Lower lobe of right lung (tissue), 2 donors: ENCODE data around the gene PALLD. TPM values are rescaled to one million over a fixed set of nuclear protein-coding genes. Genes with fewer than 3 reads are reported as not detected.

Experiments used
- ATAC-seq, 2 donors: fragments of 200-7000 bp; cut with Tn5 transposase; one replicate each; pipeline ENCODE4 v1.9.1; 2020 to 2022; ENCODE audit warnings: mild to moderate bottlenecking in 2 of 2, moderate library complexity in 2 of 2
- DNase-seq: peaks from one replicate; pipeline ENCODE4 v3.0.0-alpha.2; 2020
- H3K27ac ChIP-seq: fragments of 200-600 bp; one replicate; pipeline ENCODE4 v1.8.0; 2022
- H3K27me3 ChIP-seq: fragments of 200-600 bp; one replicate; pipeline ENCODE4 v1.8.0; 2022; ENCODE audit warnings: low read depth
- H3K36me3 ChIP-seq: fragments of 200-600 bp; one replicate; pipeline ENCODE4 v1.8.0; 2022; ENCODE audit warnings: mild to moderate bottlenecking
- H3K4me1 ChIP-seq: fragments of 200-600 bp; one replicate; pipeline ENCODE4 v1.8.0; 2022
- H3K4me3 ChIP-seq: fragments of 200-600 bp; one replicate; pipeline ENCODE4 v1.8.0; 2022; ENCODE audit warnings: mild to moderate bottlenecking
- H3K9me3 ChIP-seq: fragments of 200-600 bp; one replicate; pipeline ENCODE4 v1.8.0; 2022
- intact Hi-C: fragments of 100-400 bp; cut with DNase I; formaldehyde crosslinking; loops from one replicate; pipeline ENCODE4 v1.11.0; 2022
- total RNA-seq: library from RNA; stranded (reverse); fragmentation: NEBNext Ultra II Directional; extraction: Animal tissue kit (Norgen Biotek cat#: 25700); gene quantifications from one replicate; pipeline ENCODE4 v1.2.1, GENCODE V29; 2021
- TF ChIP-seq, protein P1 (sequence below): fragments of 200-600 bp; IDR thresholded peaks from one replicate; pipeline ENCODE4 v1.8.0; 2022; ENCODE audit warnings: antibody characterized with exemption, mild to moderate bottlenecking
- donor health status: DM: no; HTN: yes; CAD: no; lungs with severe emphysema.

Gene PALLD
- total RNA-seq, 1 donor from 2014 or later: 91.9 TPM

DNA sequence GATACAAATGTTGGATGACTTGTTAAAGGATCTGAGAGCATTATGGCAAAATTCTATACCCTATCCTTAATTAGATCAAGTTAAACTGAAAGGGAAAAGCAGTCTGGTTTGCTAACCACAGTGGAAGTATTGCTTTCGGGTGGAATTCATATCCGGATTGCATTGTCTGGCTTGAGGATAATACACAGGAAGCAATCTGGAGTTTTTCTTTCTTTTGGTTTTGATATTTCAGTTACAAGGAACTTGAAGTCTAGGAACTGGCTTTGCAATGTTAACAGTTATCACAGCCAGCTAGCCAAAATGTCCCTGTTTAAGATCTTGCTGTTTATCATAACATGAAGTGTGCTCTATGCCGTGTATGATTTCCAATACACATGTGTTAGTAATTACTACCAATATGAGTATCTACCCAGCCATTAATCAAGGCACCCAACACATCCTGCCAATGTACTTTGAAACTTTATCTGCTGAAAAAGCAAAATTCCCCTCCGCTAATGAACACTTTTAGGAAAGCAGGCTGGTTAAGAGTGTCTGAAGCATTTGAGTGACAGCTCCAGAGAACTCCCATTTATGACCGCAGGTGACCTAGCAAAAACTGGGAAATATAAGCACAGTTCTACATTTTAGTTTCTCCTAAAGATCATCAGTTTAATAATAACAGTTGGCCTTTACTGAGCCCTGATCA lies 146.4 kb downstream of the PALLD start:
- ATAC-seq (no peak), DNase-seq (no peak)
- no peaks in the 10 kb centered on the region for H3K9me3 ChIP-seq

DNA sequence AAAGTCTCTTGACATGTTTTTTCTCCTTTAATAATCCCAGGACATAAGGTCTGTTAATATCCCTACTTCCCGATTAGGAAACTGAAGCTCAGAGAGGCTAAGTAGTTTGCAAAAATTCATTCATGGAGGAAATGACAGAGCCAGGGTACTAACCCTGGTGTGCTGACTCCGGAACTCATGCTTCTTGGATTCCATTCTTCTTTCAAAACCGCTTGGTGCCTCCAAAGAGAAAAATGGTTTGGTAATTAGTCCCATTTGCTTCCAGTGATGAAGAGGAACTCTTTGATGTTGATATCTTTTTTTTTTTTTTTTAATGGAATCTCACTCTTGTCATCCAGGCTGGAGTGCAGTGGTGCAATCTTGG lies 146.9 kb downstream of the PALLD start:
- Histone ChIP-seq H3K4me1 (peaks cover 3% of the 10 kb centered on the region), H3K9me3 (no peaks in the 10 kb centered on the region), H3K4me3 (no peak overlapping the region), H3K27ac (no peak overlapping the region), H3K27me3 (no peaks in the 10 kb centered on the region), H3K36me3 (no peaks in the 10 kb centered on the region)
- DNase-seq (no peak), ATAC-seq (no peak)
- intact Hi-C loops: no loop called here
- TF ChIP-seq, protein P1, sequence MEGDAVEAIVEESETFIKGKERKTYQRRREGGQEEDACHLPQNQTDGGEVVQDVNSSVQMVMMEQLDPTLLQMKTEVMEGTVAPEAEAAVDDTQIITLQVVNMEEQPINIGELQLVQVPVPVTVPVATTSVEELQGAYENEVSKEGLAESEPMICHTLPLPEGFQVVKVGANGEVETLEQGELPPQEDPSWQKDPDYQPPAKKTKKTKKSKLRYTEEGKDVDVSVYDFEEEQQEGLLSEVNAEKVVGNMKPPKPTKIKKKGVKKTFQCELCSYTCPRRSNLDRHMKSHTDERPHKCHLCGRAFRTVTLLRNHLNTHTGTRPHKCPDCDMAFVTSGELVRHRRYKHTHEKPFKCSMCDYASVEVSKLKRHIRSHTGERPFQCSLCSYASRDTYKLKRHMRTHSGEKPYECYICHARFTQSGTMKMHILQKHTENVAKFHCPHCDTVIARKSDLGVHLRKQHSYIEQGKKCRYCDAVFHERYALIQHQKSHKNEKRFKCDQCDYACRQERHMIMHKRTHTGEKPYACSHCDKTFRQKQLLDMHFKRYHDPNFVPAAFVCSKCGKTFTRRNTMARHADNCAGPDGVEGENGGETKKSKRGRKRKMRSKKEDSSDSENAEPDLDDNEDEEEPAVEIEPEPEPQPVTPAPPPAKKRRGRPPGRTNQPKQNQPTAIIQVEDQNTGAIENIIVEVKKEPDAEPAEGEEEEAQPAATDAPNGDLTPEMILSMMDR: no peak

More for the DNA sequence above, 146.4 kb downstream of the PALLD start:
- H3K4me3 ChIP-seq: no peak overlapping the region
- H3K27me3 ChIP-seq: no peaks in the 10 kb centered on the region
- peaks cover 3% of the 10 kb centered on the region for H3K4me1 ChIP-seq
- TF ChIP-seq, protein P1: no peak
- intact Hi-C loops: no loop called here
- no peak overlapping the region for H3K27ac ChIP-seq
- H3K36me3 ChIP-seq: no peaks in the 10 kb centered on the region

DNA sequence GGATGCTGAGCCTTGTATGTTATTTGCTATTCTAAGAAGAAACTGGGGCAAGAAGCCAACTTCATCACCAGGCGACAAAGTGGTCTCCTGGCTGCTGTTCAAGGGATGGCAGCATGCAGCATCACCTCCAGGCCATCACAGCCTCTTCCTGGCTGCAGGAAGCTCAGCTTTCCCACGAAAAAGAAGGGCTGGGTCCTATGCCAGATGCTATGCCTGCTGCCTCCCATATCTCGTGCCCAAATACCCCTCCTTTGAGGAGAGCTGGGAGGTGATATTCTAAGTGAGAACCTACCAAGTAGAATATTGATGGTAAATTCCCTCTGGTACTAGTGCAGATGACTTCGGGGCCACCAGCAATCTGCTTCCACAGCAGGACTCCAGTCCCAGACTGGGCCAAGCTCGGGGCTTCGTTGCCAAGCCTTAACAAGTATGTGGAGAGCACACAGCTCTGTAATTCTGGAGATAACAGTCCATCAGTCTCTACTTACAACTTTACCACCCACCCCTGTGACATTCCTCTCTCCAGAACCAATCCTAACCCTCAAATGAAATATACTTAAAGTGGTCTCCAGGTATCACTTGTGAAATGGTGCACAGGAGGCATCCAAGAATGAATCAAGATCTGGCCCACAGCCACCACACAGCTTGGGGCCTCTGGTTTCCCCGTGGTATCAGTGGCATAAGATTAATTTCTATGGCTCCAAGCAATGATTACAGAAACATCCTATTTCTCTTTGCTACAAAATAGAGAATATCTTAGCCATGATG lies 149.3 kb downstream of the PALLD start:
- TF ChIP-seq, protein P1: no peak
- ATAC-seq (no peak), DNase-seq (no peak)
- no peaks in the 10 kb centered on the region for H3K36me3 ChIP-seq
- H3K27ac ChIP-seq: no peak overlapping the region
- intact Hi-C loops: no loop called here
- H3K27me3 ChIP-seq: no peaks in the 10 kb centered on the region
- H3K9me3 ChIP-seq: no peaks in the 10 kb centered on the region
- no peak overlapping the region for H3K4me3 ChIP-seq
- peaks cover 3% of the 10 kb centered on the region for H3K4me1 ChIP-seq

DNA sequence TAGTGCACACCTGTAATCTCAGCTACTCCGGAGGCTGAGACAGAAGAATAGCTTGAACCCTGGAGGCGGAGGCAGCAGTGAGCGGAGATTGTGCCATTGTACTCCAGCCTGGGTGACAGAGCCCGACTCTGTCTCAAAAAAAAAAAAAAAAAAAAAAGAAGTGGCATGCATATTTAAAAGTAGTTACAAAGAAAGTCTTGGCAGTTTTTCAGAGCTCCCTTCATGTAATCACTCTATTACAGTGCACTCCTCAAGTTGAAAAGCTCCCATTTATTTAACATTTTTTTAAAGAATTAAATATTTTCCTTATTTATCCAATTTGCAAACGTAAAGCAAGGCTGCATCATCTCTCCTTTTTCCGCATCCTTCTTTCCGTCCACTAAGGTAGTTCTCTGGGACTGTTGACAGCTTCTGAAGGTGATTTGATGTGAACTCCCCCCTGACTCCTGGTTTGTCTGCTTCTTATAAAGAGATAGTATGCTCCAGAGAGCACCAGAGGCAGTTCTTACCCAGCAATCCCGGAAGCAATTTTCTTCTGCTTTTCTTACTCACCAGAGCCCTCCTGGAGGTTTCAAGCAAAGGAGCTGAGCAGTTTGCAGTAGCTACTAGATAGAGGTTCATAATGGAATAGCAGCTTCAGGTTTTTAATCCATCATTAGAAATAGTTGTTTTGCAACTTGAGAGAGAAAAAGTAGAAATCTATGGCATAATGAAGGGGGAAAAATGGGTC lies 151.0 kb downstream of the PALLD start:
- Histone ChIP-seq H3K27me3 (no peaks in the 10 kb centered on the region), H3K4me1 (peaks cover 3% of the 10 kb centered on the region), H3K27ac (no peak overlapping the region), H3K4me3 (no peak overlapping the region), H3K36me3 (no peaks in the 10 kb centered on the region), H3K9me3 (no peaks in the 10 kb centered on the region)
- ATAC-seq: no peak
- TF ChIP-seq, protein P1: no peak
- intact Hi-C loops: no loop called here
- no peak for DNase-seq

DNA sequence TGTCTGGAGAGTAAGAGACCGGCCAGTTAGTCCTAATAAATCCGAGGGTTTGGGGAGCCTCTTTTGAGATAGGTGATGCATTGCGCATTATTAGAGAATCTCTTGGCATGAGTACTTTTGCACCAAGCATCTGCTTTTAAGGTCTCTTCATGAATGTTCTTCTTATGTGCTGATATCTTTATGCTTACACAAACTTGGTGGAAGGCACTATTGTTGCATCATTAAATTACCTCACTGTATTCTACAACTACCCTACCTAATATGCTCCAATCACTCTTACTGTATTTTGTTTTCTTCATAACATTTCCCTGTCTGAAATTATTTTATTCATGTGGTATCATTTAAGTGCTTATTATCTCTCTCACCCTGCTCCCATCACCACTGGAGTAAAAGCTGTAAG lies 151.6 kb downstream of the PALLD start:
- Histone ChIP-seq H3K9me3 (no peaks in the 10 kb centered on the region), H3K27ac (no peak overlapping the region), H3K36me3 (no peaks in the 10 kb centered on the region), H3K27me3 (no peaks in the 10 kb centered on the region), H3K4me1 (peaks cover under 1% of the 10 kb centered on the region), H3K4me3 (no peak overlapping the region)
- intact Hi-C loops: no loop called here
- no peak for DNase-seq
- TF ChIP-seq, protein P1: no peak
- ATAC-seq: no peak
